ENCODE results near the gene RSPH1.

DNA sequence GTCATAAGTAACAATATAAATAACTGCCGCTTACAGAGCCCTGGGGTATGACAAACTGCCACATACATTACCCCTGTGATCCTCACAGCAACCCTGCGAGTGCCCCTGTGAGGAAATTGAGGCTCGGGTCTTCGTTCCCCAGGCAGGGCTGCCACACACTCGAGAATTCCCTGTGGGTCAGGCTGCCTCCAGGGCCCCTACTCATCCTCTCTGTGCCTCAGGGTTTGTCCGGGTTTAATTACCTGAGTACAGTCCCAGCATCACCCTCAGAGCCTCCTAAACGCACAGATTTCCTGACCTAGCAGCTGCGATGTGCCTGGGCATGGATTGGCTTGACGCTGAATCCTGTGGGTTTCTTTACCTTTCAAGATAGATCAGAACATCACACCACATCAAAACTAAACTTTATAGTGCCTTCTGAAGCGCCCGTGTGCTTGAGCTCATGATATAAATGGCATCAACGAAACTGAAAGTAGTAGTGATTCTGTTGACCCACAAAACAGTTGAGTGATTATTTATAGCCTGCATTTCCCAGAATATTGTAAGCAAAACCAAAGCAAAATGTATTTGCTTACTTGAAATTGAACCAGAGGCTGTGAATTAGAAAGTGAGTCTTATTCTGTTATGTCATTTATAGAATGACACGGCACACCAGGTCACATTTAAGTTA, 31.6 kb upstream of the RSPH1 start:
- TF ChIP-seq, protein P1, sequence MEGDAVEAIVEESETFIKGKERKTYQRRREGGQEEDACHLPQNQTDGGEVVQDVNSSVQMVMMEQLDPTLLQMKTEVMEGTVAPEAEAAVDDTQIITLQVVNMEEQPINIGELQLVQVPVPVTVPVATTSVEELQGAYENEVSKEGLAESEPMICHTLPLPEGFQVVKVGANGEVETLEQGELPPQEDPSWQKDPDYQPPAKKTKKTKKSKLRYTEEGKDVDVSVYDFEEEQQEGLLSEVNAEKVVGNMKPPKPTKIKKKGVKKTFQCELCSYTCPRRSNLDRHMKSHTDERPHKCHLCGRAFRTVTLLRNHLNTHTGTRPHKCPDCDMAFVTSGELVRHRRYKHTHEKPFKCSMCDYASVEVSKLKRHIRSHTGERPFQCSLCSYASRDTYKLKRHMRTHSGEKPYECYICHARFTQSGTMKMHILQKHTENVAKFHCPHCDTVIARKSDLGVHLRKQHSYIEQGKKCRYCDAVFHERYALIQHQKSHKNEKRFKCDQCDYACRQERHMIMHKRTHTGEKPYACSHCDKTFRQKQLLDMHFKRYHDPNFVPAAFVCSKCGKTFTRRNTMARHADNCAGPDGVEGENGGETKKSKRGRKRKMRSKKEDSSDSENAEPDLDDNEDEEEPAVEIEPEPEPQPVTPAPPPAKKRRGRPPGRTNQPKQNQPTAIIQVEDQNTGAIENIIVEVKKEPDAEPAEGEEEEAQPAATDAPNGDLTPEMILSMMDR (IDR thresholded peaks at IDR 0.05), result no peak
- TF ChIP-seq EP300 (IDR thresholded peaks at IDR 0.05), result no peak
- no peak for TF ChIP-seq POLR2A (IDR thresholded peaks at IDR 0.05)
- no peak for TF ChIP-seq POLR2AphosphoS5 (IDR thresholded peaks at IDR 0.05)

Measured in upper lobe of left lung (tissue), 4 donors.